GM18907 (cell line): ENCODE results near the gene ANGPTL3.

Experiments
- ATAC-seq: cut with Tn5 transposase; IDR thresholded peaks from one replicate; pipeline ENCODE4 v1.9.1; 2021; ENCODE audit warnings: mild to moderate bottlenecking, moderate library complexity; ENCODE audit not compliant: unreplicated experiment

Gene ANGPTL3

GRCh38 chr1:62625415-62625814, 28.1 kb downstream of the ANGPTL3 start:
- peak; percentile 58 for ATAC-seq

GRCh38 chr1:62628506-62628905, 31.2 kb downstream of the ANGPTL3 start:
- no peak for ATAC-seq

GRCh38 chr1:62637392-62638105, 40.2 kb downstream of the ANGPTL3 start:
- ATAC-seq: no peak

GRCh38 chr1:62643283-62643682, 46.0 kb downstream of the ANGPTL3 start:
- no peak for ATAC-seq

GRCh38 chr1:62652387-62652786, 55.1 kb downstream of the ANGPTL3 start:
- ATAC-seq: no peak

GRCh38 chr1:62654744-62655143, 57.4 kb downstream of the ANGPTL3 start:
- no peak for ATAC-seq
